ENCODE data around the gene SMURF1. TPM values are rescaled to one million over a fixed set of nuclear protein-coding genes. Genes with fewer than 3 reads are reported as not detected.

SMURF1 gene
- total and polyA plus RNA-seq, 2 of the 8 experiments (the other 6 are each of a cell fraction or from before 2014, with no cell fraction given): 9.6 to 24.5 TPM

GRCh38 chr7:99099499-99100077 lies 44.3 kb downstream of the SMURF1 start (continued):
- TF ChIP-seq CHD7 (IDR thresholded peaks at IDR 0.05; ENCODE audit: insufficient replicate concordance, low read length) (no peak), NRF1 (IDR thresholded peaks at IDR 0.05; ENCODE audit: low read depth, low read length) (no peak), RBBP5 (IDR thresholded peaks at IDR 0.05; ENCODE audit: borderline replicate concordance, low read depth, low read length) (no peak), ASH2L (IDR thresholded peaks at IDR 0.05; ENCODE audit: low read length) (no peak), HDAC6 (IDR thresholded peaks at IDR 0.05; ENCODE audit: low read depth, low read length) (no peak)

Measured in H1 (cell line).